Measurements from ENCODE around the gene FGFBP1. TPM values are rescaled to one million over a fixed set of nuclear protein-coding genes. Genes with fewer than 3 reads are reported as not detected.

The FGFBP1 gene
- polyA plus RNA-seq (2013, experiment 1 of 2), result 0.40 TPM
- polyA plus RNA-seq (2013, experiment 2 of 2), result 0.19 TPM

DNA sequence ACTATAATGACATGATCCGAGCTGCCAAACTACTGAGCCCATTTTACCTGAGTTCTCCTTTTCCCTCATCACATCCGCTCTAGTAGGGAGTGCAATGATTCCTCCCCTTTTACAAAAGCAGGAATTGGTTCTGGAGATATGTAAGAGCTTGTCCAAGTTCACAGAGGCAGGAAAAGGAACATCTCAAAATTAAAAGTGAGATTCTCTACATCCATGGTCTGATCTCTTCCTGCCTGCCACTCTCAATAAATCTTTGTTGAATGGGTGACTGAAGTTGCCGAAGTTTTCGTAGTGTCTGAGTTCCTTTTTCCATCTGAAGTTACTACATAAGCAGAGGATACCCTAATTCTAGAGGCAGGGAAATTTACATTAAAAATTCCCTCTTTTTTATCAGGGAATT lies at the start of gene FGFBP1:
Gene FGFBP1 (minus strand): TSS at position 101 of the 400 bp plus-strand sequence. CDS start 2,108 bp downstream, outside the sequence.
- Histone ChIP-seq H3K27me3 (ENCODE audit: insufficient read depth, low read length) (no peaks in the 10 kb centered on the region), H3K4me3 (ENCODE audit: low read length) (no peak within 1 kb of the TSS)

DNA sequence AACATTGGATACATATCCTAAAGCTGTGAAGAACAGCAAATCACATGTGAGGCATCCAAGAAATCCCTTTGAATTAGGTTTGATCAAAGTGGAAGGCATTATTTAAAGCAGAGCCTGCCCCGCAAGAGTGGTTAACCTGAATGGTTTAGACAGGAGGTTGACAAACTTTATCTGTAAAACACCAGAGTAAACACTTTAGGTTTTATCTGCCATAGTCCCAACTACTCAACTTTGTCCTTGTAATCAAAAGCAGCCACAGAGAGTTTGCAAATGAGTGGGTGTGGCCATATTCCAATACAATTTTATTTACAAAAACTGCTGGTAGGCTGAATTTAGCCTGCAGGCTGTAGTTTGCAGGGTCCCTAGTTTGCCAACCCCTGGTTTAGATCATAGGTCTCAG lies 49.7 kb upstream of the FGFBP1 start:
- WGBS, result 100% methylated on average over 1 of the region's 1 CpG
- no peaks in the 10 kb centered on the region for H3K9me3 ChIP-seq (ENCODE audit: insufficient read depth, low read depth, low read length)
- H3K36me3 ChIP-seq (ENCODE audit: insufficient read depth, low read length), result peaks cover 94% of the 10 kb centered on the region
- no peaks in the 10 kb centered on the region for H3K4me1 ChIP-seq (ENCODE audit: insufficient read depth, low read length)
- H3K4me3 ChIP-seq (ENCODE audit: low read length), result no peak overlapping the region
- H3K27me3 ChIP-seq (ENCODE audit: insufficient read depth, low read length), result no peaks in the 10 kb centered on the region
- H3K27ac ChIP-seq (ENCODE audit: low read depth, low read length), result no peak overlapping the region
- no peak overlapping the region for H3K9ac ChIP-seq (ENCODE audit: low read depth, low read length)

More for the DNA sequence above, at the start of gene FGFBP1:
- Histone ChIP-seq H3K36me3 (ENCODE audit: insufficient read depth, low read length) (no peaks in the 10 kb centered on the region), H3K9me3 (ENCODE audit: insufficient read depth, low read depth, low read length) (no peaks in the 10 kb centered on the region), H3K27ac (ENCODE audit: low read depth, low read length) (no peak within 1 kb of the TSS), H3K4me1 (ENCODE audit: insufficient read depth, low read length) (peaks cover 9% of the 10 kb centered on the region; the same call in 1 of the 2 replicates), H3K9ac (ENCODE audit: low read depth, low read length) (no peak within 1 kb of the TSS)
- WGBS, result 54% methylated on average over 2 of the region's 4 CpGs

DNA sequence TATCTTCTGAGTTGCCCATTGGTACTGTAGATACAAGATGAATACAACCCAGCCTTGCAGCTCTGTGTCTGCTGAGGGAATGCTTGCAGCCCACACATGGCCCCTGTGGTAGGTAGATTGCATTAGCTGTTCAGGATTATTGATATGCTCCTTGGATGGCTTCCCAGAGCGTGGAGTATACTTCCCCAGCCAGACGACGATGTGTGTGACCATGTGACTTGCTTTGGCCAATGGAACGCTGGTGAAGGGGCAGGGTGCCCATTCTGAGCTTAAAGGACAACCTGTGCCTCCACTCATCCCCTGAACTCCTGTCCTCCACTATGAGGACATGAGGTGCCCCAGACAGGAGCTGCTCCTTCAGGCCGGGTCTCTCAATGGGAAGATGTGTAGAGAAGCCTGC lies 48.4 kb upstream of the FGFBP1 start:
- Histone ChIP-seq H3K9ac (ENCODE audit: low read depth, low read length) (no peak overlapping the region), H3K27me3 (ENCODE audit: insufficient read depth, low read length) (no peaks in the 10 kb centered on the region), H3K27ac (ENCODE audit: low read depth, low read length) (no peak overlapping the region), H3K36me3 (ENCODE audit: insufficient read depth, low read length) (peaks cover 95% of the 10 kb centered on the region), H3K4me1 (ENCODE audit: insufficient read depth, low read length) (no peaks in the 10 kb centered on the region), H3K4me3 (ENCODE audit: low read length) (no peak overlapping the region), H3K9me3 (ENCODE audit: insufficient read depth, low read depth, low read length) (no peaks in the 10 kb centered on the region)
- WGBS, result 93% methylated on average over 5 of the region's 5 CpGs

DNA sequence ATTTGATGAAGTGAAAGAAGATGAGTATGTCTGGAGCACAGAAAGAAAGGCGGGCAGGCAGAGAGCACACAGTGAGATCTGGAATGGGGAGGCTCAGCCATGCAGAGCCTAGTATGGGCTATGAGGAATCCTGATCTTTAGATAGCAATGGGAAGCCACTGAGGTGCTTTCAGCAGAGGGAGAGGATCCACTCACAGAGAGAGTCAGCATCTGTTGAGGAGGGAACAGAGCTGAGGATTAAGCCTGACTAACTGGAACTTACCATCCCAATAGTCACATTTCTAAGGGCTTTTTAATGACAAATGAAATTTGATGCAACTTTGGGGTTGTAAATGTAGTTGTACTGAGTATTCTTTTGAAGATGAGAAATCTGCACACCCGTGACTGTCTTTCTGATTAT lies 45.1 kb upstream of the FGFBP1 start:
- Histone ChIP-seq H3K4me1 (ENCODE audit: insufficient read depth, low read length) (no peaks in the 10 kb centered on the region), H3K36me3 (ENCODE audit: insufficient read depth, low read length) (peaks cover 91% of the 10 kb centered on the region)
- WGBS, result 85% methylated on average over 2 of the region's 2 CpGs

DNA sequence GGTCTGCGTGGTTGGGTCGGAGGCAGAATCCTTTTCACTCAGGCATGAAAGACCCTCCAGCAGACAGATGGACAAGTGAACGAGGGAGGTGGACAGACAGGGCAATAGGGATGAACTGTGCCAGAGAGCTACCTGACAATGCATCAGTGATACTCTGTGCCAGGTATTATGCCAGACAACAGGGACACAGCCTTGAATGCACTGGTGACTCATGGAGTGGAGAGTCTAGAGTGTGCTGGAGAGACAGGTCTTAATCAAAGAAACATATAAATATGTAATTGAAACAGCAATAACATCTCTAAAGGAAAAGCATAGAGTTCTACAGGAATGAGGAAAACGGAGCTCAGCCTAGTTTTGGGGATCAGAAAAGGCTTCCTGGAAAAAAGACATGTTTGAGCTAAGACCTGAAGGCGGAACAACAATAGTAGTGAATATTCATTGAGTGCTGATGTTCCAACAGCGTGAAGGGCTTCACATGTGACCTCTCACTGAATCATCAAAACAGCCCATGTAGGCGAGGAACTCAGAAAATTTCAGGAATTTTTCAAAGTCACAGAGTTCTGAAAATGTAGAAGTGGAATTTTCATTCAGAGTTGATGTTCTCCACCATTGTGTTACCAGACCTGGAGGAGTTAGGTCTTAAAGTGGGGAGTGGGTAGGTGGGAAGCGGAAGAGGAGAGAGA lies 44.4 kb upstream of the FGFBP1 start:
- Histone ChIP-seq H3K27me3 (ENCODE audit: insufficient read depth, low read length) (no peaks in the 10 kb centered on the region), H3K27ac (ENCODE audit: low read depth, low read length) (no peak overlapping the region), H3K9ac (ENCODE audit: low read depth, low read length) (no peak overlapping the region), H3K4me3 (ENCODE audit: low read length) (no peak overlapping the region), H3K9me3 (ENCODE audit: insufficient read depth, low read depth, low read length) (no peaks in the 10 kb centered on the region), H3K36me3 (ENCODE audit: insufficient read depth, low read length) (peaks cover 91% of the 10 kb centered on the region), H3K4me1 (ENCODE audit: insufficient read depth, low read length) (no peaks in the 10 kb centered on the region)
- 89% methylated on average over 8 of the region's 8 CpGs for WGBS

More for the DNA sequence above, 45.1 kb upstream of the FGFBP1 start:
- Histone ChIP-seq H3K4me3 (ENCODE audit: low read length) (no peak overlapping the region), H3K9me3 (ENCODE audit: insufficient read depth, low read depth, low read length) (no peaks in the 10 kb centered on the region), H3K27ac (ENCODE audit: low read depth, low read length) (no peak overlapping the region), H3K27me3 (ENCODE audit: insufficient read depth, low read length) (no peaks in the 10 kb centered on the region), H3K9ac (ENCODE audit: low read depth, low read length) (no peak overlapping the region)

DNA sequence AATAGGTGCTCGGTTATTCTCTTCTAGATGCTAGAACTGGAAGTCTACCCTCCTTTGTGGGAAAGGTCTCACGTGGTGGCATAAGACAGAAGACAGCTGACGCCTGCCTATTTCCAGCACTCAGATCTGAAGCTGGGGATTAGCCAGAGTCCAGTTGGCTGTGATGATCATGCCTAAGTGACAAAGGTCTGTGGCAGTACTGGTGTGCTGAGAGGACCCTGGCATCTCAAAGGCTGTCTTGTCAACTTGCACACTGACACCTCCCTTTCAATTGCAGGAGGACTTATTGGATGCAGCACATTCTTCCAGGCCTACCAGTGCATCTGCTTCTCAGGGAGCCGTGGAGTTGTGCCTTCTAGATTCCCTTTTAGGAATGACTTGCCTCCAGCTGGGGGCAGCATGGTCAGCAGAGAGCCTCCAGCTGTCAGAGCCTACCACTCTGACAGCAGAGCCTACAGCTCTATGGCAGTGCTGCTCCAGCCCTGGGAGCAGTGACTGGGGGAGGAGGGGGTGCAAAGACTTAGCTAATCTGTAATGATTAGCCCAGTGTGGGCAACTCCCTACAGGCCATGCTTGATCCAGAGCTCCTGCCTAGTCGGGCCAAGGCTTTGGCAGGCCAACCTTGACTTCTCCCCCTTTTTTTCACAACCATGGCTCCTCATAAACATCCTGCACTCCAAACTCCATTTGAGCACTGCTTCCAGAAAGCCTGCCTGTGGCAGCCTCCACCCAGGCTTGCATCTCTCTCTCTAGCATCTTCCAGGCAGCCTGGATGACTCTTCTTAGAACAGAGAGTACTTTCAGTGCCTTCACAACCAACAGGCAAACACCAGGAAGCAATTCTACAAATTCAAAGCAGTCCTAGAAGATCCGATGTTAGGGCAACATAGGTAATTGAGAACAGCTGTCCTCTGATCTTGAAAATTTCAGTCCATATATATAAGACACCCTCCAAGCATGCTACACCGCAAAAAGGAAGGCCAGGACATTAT lies 38.2 kb upstream of the FGFBP1 start:
- no peaks in the 10 kb centered on the region for H3K9me3 ChIP-seq (ENCODE audit: insufficient read depth, low read depth, low read length)
- no peak overlapping the region for H3K4me3 ChIP-seq (ENCODE audit: low read length)
- WGBS, result 90% methylated on average over 7 of the region's 7 CpGs
- no peaks in the 10 kb centered on the region for H3K4me1 ChIP-seq (ENCODE audit: insufficient read depth, low read length)
- no peak overlapping the region for H3K27ac ChIP-seq (ENCODE audit: low read depth, low read length)
- no peaks in the 10 kb centered on the region for H3K27me3 ChIP-seq (ENCODE audit: insufficient read depth, low read length)
- no peak overlapping the region for H3K9ac ChIP-seq (ENCODE audit: low read depth, low read length)
- peaks cover 40% of the 10 kb centered on the region for H3K36me3 ChIP-seq (ENCODE audit: insufficient read depth, low read length)

DNA sequence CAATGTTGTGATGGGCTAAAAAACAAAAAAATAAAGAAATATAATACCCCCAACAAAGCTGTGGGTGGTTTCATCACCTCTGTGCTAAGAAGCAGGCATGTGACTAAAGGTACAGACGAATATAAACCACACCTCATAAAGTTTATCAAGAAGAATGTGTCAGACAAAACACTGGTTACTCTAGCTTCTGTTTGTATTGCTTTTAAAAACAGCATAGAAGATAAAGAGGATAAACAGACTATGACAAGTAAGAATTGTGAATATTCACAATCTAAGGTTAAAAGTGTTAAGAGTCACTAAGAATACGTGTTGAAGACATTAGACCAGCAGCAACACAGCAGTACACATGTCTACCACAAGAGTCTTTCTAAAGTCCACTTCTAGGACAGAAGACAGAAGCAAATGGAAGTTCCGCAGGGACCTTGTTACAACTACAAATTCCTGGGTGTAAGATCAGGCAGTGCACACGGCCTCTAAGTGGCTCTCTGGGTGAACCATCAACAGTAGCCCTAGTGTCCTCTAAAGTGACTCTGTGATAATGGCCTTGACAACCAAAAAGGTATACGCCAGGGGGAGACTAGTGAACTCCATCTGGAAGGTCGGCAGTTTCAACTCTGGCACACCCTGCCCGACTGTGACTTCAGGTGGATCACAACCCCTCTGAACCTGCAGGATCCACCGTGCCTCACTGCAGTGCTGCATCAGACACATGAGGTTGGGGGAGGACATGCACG lies 32.7 kb upstream of the FGFBP1 start:
- no peak overlapping the region for H3K4me3 ChIP-seq (ENCODE audit: low read length)
- H3K4me1 ChIP-seq (ENCODE audit: insufficient read depth, low read length), result no peaks in the 10 kb centered on the region
- H3K9me3 ChIP-seq (ENCODE audit: insufficient read depth, low read depth, low read length), result peaks cover 1% of the 10 kb centered on the region
- H3K9ac ChIP-seq (ENCODE audit: low read depth, low read length), result no peak overlapping the region
- H3K27me3 ChIP-seq (ENCODE audit: insufficient read depth, low read length), result no peaks in the 10 kb centered on the region
- 90% methylated on average over 9 of the region's 9 CpGs for WGBS
- no peak overlapping the region for H3K27ac ChIP-seq (ENCODE audit: low read depth, low read length)
- peaks cover 29% of the 10 kb centered on the region for H3K36me3 ChIP-seq (ENCODE audit: insufficient read depth, low read length)

DNA sequence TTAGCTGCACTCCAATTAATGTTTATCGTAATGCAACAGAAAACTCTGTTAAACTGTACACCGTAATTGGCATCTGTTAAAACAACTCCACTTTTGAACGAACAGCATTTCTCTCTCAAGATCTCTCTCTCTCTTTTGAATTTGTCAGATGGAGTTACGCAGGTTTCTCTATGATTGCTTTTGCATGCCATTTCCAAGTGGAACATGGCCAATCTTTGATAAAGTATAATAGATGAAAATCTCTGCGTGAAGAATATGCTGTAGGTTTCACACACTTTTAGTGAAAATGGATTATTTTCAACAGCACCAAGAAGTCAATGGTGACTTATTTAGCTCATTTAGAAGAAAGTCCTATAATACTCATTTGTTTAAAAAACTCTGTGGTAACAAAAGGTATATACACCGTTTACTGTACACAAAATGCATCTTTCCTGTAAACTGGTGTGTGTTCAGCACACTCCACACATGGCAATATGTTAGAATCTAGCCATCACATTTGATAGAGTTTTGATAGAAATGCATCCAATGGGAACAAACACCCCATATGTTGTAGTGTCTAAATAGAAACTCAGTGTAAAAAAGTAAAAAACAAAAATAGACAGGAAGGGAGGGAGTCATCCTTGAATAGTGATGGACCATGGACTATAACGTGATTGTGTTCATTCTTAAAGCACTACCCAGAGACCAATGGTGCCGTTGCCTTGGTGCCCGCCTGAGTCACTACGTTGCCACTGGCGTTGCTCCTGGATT lies 30.2 kb upstream of the FGFBP1 start:
- Histone ChIP-seq H3K9ac (ENCODE audit: low read depth, low read length) (no peak overlapping the region), H3K4me3 (ENCODE audit: low read length) (no peak overlapping the region), H3K27ac (ENCODE audit: low read depth, low read length) (no peak overlapping the region), H3K27me3 (ENCODE audit: insufficient read depth, low read length) (no peaks in the 10 kb centered on the region), H3K4me1 (ENCODE audit: insufficient read depth, low read length) (no peaks in the 10 kb centered on the region), H3K9me3 (ENCODE audit: insufficient read depth, low read depth, low read length) (peaks cover 4% of the 10 kb centered on the region), H3K36me3 (ENCODE audit: insufficient read depth, low read length) (peaks cover 29% of the 10 kb centered on the region)
- 96% methylated on average over 10 of the region's 11 CpGs for WGBS

DNA sequence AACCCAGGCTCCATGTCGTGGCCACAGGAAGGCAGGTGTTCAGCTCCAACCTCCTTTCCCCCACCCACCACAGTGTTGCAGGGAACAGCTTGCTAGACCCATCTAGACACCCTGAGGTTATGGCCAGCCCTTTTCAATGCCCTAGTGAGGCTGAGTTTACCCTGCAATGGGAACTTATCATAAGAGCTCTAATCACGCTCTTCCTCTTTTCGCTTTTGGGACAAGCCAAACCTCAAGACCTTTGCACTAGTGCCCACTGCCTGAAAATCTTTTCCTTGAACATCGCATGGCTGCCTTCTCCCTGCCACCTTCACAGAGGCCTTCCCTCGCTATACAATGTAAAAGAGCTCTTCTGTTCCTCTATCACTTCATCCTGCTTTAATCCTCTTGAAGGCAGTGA lies 26.8 kb upstream of the FGFBP1 start:
- 93% methylated on average over 5 of the region's 5 CpGs for WGBS
- Histone ChIP-seq H3K9ac (ENCODE audit: low read depth, low read length) (no peak overlapping the region), H3K9me3 (ENCODE audit: insufficient read depth, low read depth, low read length) (peaks cover 4% of the 10 kb centered on the region), H3K4me1 (ENCODE audit: insufficient read depth, low read length) (no peaks in the 10 kb centered on the region), H3K27me3 (ENCODE audit: insufficient read depth, low read length) (no peaks in the 10 kb centered on the region), H3K4me3 (ENCODE audit: low read length) (no peak overlapping the region), H3K27ac (ENCODE audit: low read depth, low read length) (no peak overlapping the region), H3K36me3 (ENCODE audit: insufficient read depth, low read length) (peaks cover 16% of the 10 kb centered on the region)

DNA sequence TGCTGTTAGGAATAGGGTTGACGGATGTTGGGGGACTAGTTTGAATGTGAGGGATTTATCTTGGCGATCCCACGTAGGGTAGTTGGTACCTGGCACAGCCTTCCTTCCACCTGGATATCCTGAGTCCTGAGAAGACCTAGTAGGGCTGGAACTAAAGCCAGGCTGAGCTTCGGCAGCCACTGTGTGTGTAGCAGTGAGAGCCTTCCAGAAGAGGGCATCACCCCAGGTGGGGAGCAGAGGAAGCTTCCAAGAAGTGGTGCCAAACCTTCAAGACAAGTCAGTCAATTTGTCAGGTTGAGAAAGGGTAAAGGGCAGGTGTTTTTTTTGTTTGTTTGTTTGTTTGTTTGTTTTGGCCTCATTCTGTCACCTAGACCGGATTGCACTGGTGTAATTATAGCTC lies 25.6 kb upstream of the FGFBP1 start:
- Histone ChIP-seq H3K27me3 (ENCODE audit: insufficient read depth, low read length) (no peaks in the 10 kb centered on the region), H3K36me3 (ENCODE audit: insufficient read depth, low read length) (peaks cover 15% of the 10 kb centered on the region), H3K9ac (ENCODE audit: low read depth, low read length) (no peak overlapping the region), H3K4me1 (ENCODE audit: insufficient read depth, low read length) (no peaks in the 10 kb centered on the region), H3K27ac (ENCODE audit: low read depth, low read length) (no peak overlapping the region), H3K9me3 (ENCODE audit: insufficient read depth, low read depth, low read length) (peaks cover 4% of the 10 kb centered on the region), H3K4me3 (ENCODE audit: low read length) (no peak overlapping the region)
- WGBS, result 92% methylated on average over 5 of the region's 5 CpGs

Measured in HUES64 (cell line).